GM18511 (cell line): ENCODE data around the gene CSAG2.
"Not testable (repeated sequence)": the region's sequence is repeated elsewhere in the genome, so short reads cannot be mapped to it uniquely, and the experiment has no call there.

ENCODE experiments used
- ATAC-seq: cut with Tn5 transposase; IDR thresholded peaks from one replicate; pipeline ENCODE4 v1.9.1; 2021; ENCODE audit warnings: mild to moderate bottlenecking, moderate library complexity; ENCODE audit not compliant: unreplicated experiment

Gene CSAG2

GRCh38 chrX:152709173-152709572 lies at the start of gene CSAG2:
TSS of gene CSAG2 (minus strand) at chrX:152709273. CDS start at chrX:152709112, 161 bp downstream.
- not testable (repeated sequence) for ATAC-seq

- ATAC-seq, result not testable (repeated sequence)
Observed at GRCh38 chrX:152754871-152755270, 45.8 kb upstream of the CSAG2 start.

DNA sequence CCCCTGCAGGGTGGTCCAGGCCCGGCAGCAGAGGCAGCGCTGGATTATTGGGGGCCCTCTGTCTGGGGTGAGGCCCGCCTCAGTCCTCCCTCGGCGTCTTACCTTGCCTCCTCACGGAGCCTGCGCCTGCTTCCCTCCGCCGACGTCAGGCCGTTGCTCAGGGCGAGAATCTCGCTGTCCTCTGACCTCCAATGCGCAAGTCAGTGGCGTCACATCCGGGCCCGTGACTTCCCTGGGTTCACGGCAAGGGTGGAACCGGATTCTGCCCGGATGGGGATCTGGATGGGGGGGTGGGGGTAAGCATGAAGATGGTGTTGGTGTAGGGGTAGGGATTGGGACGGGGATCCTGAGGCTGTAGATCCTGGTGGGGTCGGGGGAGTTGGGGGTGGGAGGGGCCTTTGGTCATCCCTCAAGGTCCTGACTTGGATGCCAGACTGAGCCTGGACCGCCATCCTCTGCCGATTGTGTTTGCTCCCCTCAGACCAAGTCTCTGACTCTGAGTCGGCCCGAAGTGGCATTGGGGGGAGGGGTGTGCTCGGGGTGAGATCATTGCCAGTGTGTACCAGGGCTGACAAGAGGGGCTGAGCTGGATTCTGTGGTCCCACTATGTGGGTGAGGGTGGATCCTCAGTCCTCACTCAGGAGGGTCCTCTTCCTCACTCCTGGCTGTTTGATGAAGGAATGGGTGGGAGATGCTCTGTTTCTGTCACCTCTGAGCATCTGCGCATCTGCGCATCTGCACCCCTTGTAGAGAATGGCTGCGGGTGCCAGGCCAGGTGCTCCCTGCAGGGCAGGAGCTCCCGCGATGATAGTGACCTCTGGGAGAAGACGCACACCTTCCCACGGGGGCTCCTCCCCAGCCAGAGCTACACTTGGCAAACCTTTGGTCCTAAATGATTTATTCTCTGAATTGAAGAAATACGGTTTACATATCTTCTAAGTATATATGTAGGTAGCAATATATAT lies 44.9 kb upstream of the CSAG2 start, which contains the start of gene MAGEA2:
Gene MAGEA2, minus strand, starts transcription at position 157 of the 965 bp plus-strand sequence. CDS start 2,479 bp downstream, outside the sequence.
- ATAC-seq, result not testable (repeated sequence)

- ATAC-seq, result no peak
Observed at GRCh38 chrX:152738560-152738959, 29.5 kb upstream of the CSAG2 start.

- not testable (repeated sequence) for ATAC-seq
Observed at GRCh38 chrX:152736528-152736927, 27.5 kb upstream of the CSAG2 start.

GRCh38 chrX:152735860-152736511 lies 26.9 kb upstream of the CSAG2 start:
- ATAC-seq, result no peak

DNA sequence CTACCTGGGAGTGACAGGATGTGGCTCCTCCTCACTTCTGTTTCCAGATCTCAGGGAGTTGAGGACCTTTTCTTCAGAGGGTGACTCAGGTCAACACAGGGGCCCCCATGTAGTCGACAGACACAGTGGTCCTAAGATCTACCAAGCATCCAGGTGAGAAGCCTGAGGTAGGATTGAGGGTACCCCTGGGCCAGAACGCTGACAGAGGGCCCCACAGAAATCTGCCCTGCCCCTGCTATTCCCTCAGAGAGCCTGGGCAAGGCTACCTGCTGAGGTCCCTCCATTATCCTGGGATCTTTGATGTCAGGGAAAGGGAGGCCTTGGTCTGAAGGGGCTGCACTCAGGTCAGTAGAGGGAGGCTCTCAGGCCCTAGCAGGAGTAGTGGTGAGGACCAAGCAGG lies 26.0 kb upstream of the CSAG2 start:
- no peak for ATAC-seq

DNA sequence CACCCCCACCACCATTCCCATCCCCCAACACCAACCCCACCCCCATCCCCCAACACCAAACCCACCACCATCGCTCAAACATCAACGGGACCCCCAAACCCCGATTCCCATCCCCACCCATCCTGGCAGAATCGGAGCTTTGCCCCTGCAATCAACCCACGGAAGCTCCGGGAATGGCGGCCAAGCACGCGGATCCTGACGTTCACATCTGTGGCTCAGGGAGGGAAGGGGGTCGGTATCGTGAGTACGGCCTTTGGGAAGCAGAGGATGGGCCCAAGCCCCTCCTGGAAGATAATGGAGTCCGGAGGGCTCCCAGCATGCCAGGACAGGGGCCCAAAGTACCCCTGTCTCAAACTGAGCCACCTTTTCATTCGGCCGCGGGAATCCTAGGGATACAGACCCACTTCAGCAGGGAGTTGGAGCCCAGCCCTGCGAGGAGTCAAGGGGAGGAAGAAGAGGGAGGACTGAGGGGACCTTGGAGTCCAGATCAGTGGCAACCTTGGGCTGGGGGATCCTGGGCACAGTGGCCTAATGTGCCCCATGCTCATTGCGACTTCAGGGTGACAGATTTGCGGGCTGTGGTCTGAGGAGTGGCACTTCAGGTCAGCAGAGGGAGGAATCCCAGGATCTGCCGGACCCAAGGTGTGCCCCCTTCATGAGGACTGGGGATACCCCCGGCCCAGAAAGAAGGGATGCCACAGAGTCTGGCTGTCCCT lies 25.2 kb upstream of the CSAG2 start:
- not testable (repeated sequence) for ATAC-seq

- ATAC-seq, result no peak
Observed at GRCh38 chrX:152733261-152733975, 24.3 kb upstream of the CSAG2 start, which contains the start of the genes CSAG1 and MAGEA12. TSS of gene CSAG1 (minus strand) at chrX:152733721. CDS start at chrX:152732460, 1,261 bp downstream. TSS of gene MAGEA12 (plus strand) at chrX:152733757. CDS start at chrX:152736162, 2,405 bp downstream.

DNA sequence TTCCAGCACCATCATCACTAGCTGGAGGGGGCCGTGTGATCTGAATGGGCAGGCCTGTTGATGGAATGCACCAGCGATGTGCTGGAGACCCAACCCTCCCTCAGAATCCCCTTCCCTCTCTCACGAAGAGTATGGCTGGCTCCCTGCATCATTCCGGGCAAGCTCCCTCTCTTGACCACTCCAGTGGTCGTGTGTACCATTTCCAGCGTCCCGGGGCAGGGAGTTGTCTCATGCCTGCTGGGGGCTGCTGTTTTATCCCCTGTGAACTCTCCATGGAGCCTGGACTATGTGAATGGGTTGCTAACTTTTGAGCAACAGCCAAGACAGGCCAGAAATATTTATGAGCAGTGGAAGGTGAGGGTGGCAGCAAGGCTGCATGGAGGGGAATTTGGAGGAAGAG lies 16.3 kb upstream of the CSAG2 start:
- ATAC-seq, result no peak

DNA sequence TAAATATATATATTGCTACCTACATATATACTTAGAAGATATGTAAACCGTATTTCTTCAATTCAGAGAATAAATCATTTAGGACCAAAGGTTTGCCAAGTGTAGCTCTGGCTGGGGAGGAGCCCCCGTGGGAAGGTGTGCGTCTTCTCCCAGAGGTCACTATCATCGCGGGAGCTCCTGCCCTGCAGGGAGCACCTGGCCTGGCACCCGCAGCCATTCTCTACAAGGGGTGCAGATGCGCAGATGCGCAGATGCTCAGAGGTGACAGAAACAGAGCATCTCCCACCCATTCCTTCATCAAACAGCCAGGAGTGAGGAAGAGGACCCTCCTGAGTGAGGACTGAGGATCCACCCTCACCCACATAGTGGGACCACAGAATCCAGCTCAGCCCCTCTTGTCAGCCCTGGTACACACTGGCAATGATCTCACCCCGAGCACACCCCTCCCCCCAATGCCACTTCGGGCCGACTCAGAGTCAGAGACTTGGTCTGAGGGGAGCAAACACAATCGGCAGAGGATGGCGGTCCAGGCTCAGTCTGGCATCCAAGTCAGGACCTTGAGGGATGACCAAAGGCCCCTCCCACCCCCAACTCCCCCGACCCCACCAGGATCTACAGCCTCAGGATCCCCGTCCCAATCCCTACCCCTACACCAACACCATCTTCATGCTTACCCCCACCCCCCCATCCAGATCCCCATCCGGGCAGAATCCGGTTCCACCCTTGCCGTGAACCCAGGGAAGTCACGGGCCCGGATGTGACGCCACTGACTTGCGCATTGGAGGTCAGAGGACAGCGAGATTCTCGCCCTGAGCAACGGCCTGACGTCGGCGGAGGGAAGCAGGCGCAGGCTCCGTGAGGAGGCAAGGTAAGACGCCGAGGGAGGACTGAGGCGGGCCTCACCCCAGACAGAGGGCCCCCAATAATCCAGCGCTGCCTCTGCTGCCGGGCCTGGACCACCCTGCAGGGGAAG lies 5.0 kb upstream of the CSAG2 start, which contains the start of gene MAGEA2B:
Gene MAGEA2B, plus strand, starts transcription at position 814 of the 973 bp plus-strand sequence. CDS start 2,479 bp downstream, outside the sequence.
- not testable (repeated sequence) for ATAC-seq

- not testable (repeated sequence) for ATAC-seq
Observed at GRCh38 chrX:152713195-152713594, 4.1 kb upstream of the CSAG2 start.

GRCh38 chrX:152706500-152706899 lies 2.6 kb downstream of the CSAG2 start:
- ATAC-seq, result not testable (repeated sequence)

DNA sequence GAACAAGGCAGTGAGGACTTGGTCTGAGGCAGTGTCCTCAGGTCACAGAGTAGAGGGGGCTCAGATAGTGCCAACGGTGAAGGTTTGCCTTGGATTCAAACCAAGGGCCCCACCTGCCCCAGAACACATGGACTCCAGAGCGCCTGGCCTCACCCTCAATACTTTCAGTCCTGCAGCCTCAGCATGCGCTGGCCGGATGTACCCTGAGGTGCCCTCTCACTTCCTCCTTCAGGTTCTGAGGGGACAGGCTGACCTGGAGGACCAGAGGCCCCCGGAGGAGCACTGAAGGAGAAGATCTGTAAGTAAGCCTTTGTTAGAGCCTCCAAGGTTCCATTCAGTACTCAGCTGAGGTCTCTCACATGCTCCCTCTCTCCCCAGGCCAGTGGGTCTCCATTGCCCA lies 8.7 kb downstream of the CSAG2 start:
- not testable (repeated sequence) for ATAC-seq

DNA sequence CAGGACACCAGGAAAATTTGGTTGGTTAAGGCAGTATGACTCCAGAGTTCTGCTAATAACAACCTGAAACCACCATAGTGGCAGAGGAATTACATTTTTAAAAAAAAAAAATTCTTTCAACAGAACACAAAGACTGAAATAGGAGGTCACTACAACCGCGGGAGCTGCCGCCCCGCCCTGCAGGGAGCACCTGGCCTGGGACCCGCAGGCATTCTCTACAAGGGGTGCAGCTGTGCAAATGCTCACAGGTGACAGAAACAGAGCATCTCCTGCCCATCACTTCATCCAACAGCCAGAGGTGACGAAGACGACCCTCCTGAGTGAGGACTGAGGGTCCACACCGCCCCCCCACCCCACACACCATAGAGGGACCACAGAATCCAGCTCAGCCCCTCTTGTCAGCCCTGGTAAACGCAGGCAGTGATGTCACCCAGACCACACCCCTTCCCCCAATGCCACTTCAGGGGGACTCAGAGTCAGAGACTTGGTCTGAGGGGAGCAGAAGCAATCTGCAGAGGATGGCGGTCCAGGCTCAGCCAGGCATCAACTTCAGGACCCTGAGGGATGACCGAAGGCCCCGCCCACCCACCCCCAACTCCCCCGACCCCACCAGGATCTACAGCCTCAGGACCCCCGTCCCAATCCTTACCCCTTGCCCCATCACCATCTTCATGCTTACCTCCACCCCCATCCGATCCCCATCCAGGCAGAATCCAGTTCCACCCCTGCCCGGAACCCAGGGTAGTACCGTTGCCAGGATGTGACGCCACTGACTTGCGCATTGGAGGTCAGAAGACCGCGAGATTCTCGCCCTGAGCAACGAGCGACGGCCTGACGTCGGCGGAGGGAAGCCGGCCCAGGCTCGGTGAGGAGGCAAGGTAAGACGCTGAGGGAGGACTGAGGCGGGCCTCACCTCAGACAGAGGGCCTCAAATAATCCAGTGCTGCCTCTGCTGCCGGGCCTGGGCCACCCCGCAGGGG lies 10.8 kb downstream of the CSAG2 start, which contains the start of gene MAGEA3:
Gene MAGEA3, plus strand, starts transcription at position 843 of the 980 bp plus-strand sequence. CDS start 2,039 bp downstream, outside the sequence.
- not testable (repeated sequence) for ATAC-seq

GRCh38 chrX:152681012-152681411 lies 28.1 kb downstream of the CSAG2 start:
- ATAC-seq, result peak; percentile 87

DNA sequence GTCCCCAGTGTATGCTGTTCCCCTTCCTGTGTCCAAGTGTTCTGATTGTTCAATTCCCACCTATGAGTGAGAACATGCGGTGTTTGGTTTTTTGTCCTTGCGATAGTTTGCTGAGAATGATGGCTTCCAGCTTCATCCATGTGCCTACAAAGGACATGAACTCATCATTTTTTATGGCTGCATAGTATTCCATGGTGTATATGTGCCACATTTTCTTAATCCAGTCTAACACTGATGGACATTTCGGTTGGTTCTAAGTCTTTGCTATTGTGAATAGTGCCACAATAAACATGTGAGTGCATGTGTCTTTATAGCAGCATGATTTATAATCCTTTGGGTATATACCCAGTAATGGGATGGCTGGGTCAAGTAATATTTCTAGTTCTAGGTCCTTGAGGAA lies 34.4 kb downstream of the CSAG2 start:
- ATAC-seq, result not testable (repeated sequence)
